Caco-2 (cell line): Measurements from ENCODE around the gene SF3B2. TPM values are rescaled to one million over a fixed set of nuclear protein-coding genes. Genes with fewer than 3 reads are reported as not detected.

Experiments
- BruUV-seq: library from RNA; stranded (reverse); fragments of 400-500 nt; replicated peaks from 2 replicates; lab custom pipeline; 2021; lab: Mats Ljungman, UMichigan
- CTCF ChIA-PET: fragments of 300-600 bp; sonication (Branson Sonifier 250); formaldehyde crosslinking; loops from one replicate; lab custom pipeline; 2022; ENCODE audit warnings: antibody characterized with exemption; lab: Charles Lee
- POLR2A ChIA-PET: fragments of 300-600 bp; sonication (Branson Sonifier 250); formaldehyde crosslinking; loops from one replicate; lab custom pipeline; 2022; ENCODE audit warnings: antibody characterized with exemption; lab: Charles Lee
- DNase-seq, 2 experiments: peaks; one replicate each; pipeline versions ENCODE4 v3.0.0 to v3.0.0-alpha.2; 2020 to 2022
- H3K27me3 ChIP-seq: replicated peaks from 2 replicates; pipeline ENCODE4 v1.6.0; 2011; ENCODE audit warnings: low read length; ENCODE audit not compliant: control insufficient read depth, insufficient read depth
- H3K36me3 ChIP-seq: 2 replicates; pipeline ENCODE4 v1.5.1; 2011; ENCODE audit warnings: low read length; ENCODE audit not compliant: control insufficient read depth, insufficient read depth
- H3K4me1 ChIP-seq: fragments of 250-450 bp; sonication (Bioruptor Pico); 2 replicates; pipeline ENCODE4 v1.5.1; 2020; ENCODE audit warnings: mild to moderate bottlenecking
- H3K4me3 ChIP-seq: 2 replicates; pipeline ENCODE4 v1.5.1; 2011; ENCODE audit warnings: low read depth, mild to moderate bottlenecking, control low read depth, low read length
- H3K9me3 ChIP-seq: fragments of 250-450 bp; sonication (Bioruptor Pico); 2 replicates; pipeline ENCODE4 v1.5.1; 2020; ENCODE audit warnings: mild to moderate bottlenecking, moderate library complexity
- H3K27ac Mint-ChIP-seq: one replicate; pipeline ENCODE4 v1.8.0; 2022; ENCODE audit warnings: mixed read lengths; ENCODE audit not compliant: unreplicated experiment
- H3K27me3 Mint-ChIP-seq: one replicate; pipeline ENCODE4 v1.8.0; 2022; ENCODE audit warnings: mixed read lengths; ENCODE audit not compliant: insufficient read depth, unreplicated experiment
- H3K36me3 Mint-ChIP-seq: one replicate; pipeline ENCODE4 v1.8.0; 2022; ENCODE audit warnings: mild to moderate bottlenecking, mixed read lengths; ENCODE audit not compliant: insufficient read depth, unreplicated experiment
- H3K4me1 Mint-ChIP-seq: one replicate; pipeline ENCODE4 v1.8.0; 2022; ENCODE audit warnings: low read depth, mixed read lengths; ENCODE audit not compliant: unreplicated experiment
- H3K4me3 Mint-ChIP-seq: one replicate; pipeline ENCODE4 v1.8.0; 2022; ENCODE audit warnings: mild to moderate bottlenecking, moderate library complexity, mixed read lengths; ENCODE audit not compliant: unreplicated experiment
- H3K9me3 Mint-ChIP-seq: one replicate; pipeline ENCODE4 v1.8.0; 2022; ENCODE audit warnings: mixed read lengths; ENCODE audit not compliant: unreplicated experiment
- intact Hi-C: fragments of 100-400 bp; cut with micrococcal nuclease; formaldehyde crosslinking; loops from one replicate; pipeline ENCODE4 v1.10.0; 2022; ENCODE audit not compliant: unreplicated experiment
- total RNA-seq: library from RNA; stranded (reverse); gene quantifications from 2 replicates; pipeline ENCODE4 v1.2.3, GENCODE V29; 2022
- TF ChIP-seq, protein P1 (sequence below), 2 experiments: fragments of 200-600 bp in 1 of 2; IDR thresholded peaks; 1 replicate in 1 of 2; 2 replicates in 1 of 2; pipeline versions ENCODE4 v1.5.1 to v1.8.0; 2011 to 2022; ENCODE audit warnings: antibody characterized with exemption in 1 of 2, control low read depth in 1 of 2, inconsistent platforms in 1 of 2, low read depth in 1 of 2, low read length in 1 of 2, mild to moderate bottlenecking in 1 of 2, moderate library complexity in 1 of 2; ENCODE audit not compliant: insufficient read depth in 1 of 2, severe bottlenecking in 1 of 2, unreplicated experiment in 1 of 2

Gene SF3B2
- total RNA-seq, 1 experiment from 2014 or later = 224 TPM

DNA sequence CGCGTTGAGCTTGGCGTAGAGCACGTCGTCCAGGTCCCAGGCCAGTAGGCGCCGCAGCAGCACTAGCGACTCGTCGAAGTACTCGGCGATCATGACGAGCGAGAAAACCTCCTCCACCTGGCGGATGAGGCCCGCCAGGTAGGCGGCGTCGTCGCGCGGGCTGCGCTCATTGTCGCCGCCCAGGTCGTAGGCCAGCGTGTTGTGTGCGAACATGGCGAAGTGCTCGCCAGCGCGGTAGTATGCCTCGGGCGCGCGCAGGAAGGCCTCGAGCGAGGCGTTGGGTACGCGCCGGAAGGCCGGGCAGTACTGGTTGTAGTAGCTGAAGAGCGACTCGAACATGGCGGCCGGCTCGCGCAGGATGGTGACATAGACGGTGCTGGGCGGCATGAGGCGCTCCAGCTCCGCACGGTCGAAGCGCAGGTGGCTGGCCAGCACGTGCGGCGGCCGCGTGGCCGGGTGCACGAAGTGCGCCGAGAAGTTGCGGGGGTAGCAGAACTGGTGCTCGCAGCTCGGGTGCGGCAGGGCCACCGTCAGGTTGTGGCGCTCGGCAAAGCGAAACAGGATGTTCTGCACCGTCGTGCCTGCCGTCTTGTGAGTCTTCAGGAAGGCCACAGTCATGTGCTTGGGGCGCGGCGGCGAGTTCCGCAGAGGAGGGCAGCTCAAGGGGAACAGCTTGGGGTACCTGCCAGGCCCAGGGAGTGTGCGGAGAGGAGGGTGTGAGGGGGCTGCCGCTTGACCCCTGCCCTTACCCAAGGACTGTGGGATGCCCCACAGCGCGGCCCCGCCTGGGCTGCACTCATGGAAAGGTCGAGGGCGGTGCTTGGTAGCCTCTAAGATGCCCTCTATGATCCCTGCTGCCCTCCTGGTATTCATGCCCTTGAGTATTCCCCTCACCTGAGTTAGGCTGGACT, 8.9 kb upstream of the SF3B2 start:
- Mint-ChIP-seq H3K36me3 (no peaks in the 10 kb centered on the region), H3K4me3 (no peak overlapping the region), H3K9me3 (no peaks in the 10 kb centered on the region), H3K4me1 (no peaks in the 10 kb centered on the region), H3K27me3 (no peaks in the 10 kb centered on the region), H3K27ac (no peak overlapping the region)
- no peak for DNase-seq
- ChIA-PET POLR2A (no interaction called here), CTCF (no interaction called here)
- Histone ChIP-seq H3K36me3 (no peaks in the 10 kb centered on the region), H3K27me3 (no peaks in the 10 kb centered on the region), H3K4me1 (0 out of 2 replicates have a peak, but pooled peaks cover 4% of the 10 kb centered on the region), H3K4me3 (no peak overlapping the region), H3K9me3 (no peaks in the 10 kb centered on the region)
- intact Hi-C loops = no loop called here
- no TSS peak for BruUV-seq
- TF ChIP-seq, protein P1, sequence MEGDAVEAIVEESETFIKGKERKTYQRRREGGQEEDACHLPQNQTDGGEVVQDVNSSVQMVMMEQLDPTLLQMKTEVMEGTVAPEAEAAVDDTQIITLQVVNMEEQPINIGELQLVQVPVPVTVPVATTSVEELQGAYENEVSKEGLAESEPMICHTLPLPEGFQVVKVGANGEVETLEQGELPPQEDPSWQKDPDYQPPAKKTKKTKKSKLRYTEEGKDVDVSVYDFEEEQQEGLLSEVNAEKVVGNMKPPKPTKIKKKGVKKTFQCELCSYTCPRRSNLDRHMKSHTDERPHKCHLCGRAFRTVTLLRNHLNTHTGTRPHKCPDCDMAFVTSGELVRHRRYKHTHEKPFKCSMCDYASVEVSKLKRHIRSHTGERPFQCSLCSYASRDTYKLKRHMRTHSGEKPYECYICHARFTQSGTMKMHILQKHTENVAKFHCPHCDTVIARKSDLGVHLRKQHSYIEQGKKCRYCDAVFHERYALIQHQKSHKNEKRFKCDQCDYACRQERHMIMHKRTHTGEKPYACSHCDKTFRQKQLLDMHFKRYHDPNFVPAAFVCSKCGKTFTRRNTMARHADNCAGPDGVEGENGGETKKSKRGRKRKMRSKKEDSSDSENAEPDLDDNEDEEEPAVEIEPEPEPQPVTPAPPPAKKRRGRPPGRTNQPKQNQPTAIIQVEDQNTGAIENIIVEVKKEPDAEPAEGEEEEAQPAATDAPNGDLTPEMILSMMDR (IDR thresholded peaks at IDR 0.05; ENCODE audit: insufficient read depth in 1 of 2, low read depth in 1 of 2, low read length in 1 of 2, severe bottlenecking in 1 of 2, unreplicated experiment in 1 of 2) = no peak

DNA sequence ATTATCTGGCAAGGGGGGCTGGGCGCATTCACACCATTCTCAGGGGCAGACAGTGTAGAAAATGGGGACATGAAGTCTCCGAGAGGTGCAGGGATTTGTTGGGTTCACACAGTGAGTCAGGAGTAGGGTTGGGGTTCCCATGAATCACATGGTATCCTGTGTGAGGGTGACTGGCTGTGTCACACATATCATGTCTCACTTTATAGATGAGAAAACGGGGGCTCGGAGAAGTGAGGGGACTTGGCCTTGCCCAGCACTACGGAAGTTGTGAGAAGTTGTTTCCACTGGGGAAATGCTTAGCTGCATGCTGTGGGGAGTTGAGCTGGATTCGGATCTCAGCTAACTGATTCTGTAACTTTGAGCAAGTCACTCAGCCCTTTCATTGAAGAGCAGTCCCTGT, 7.4 kb upstream of the SF3B2 start:
- no peaks in the 10 kb centered on the region for H3K4me1 Mint-ChIP-seq
- ChIA-PET POLR2A (no interaction called here), CTCF (interaction anchor here (0.6 to 1.7 kb wide), 9 partner anchors 13 to 157 kb away, joined by 3 to 8 read pairs (median 5); partner anchors contain the start of genes CCDC85B and FIBP)
- no peaks in the 10 kb centered on the region for H3K36me3 Mint-ChIP-seq
- Histone ChIP-seq H3K4me1 (0 out of 2 replicates have a peak, but pooled peaks cover 4% of the 10 kb centered on the region), H3K27me3 (no peaks in the 10 kb centered on the region), H3K4me3 (no peak overlapping the region), H3K9me3 (no peaks in the 10 kb centered on the region), H3K36me3 (no peaks in the 10 kb centered on the region)
- no peaks in the 10 kb centered on the region for H3K9me3 Mint-ChIP-seq
- H3K4me3 Mint-ChIP-seq = peak overlapping the region; percentile 12
- H3K27ac Mint-ChIP-seq = no peak overlapping the region
- H3K27me3 Mint-ChIP-seq = no peaks in the 10 kb centered on the region
- BruUV-seq = no TSS peak
- DNase-seq = no peak
- intact Hi-C loops = no loop called here
- TF ChIP-seq, protein P1 (IDR thresholded peaks at IDR 0.05; ENCODE audit: insufficient read depth in 1 of 2, low read depth in 1 of 2, low read length in 1 of 2, severe bottlenecking in 1 of 2, unreplicated experiment in 1 of 2) = no peak

DNA sequence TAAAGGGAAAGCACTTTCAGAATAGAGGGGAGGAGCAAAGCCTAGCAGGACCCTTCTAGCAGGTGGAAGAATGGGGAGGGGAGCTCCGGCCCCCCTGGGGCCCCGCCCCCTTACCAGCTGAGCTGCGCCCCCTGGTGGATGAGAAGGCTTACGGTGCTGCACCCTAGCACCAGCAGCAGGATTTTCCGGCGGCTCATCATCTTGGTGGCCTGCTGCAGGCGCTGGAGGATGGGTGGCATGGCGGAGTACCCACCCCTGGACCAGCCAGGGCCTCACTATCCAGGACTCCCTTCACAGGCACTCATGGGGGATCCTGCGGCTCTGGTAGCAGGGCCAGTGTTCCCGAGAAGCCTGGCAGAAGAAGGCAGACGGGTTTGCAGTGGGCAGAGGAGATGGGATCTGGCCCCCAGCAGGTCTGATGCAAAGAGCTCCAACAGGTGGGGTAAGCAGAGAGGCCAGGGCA, 7.0 kb upstream of the SF3B2 start:
- Mint-ChIP-seq H3K36me3 (no peaks in the 10 kb centered on the region), H3K27me3 (no peaks in the 10 kb centered on the region), H3K27ac (no peak overlapping the region), H3K4me3 (peak overlapping the region; percentile 12), H3K4me1 (no peaks in the 10 kb centered on the region), H3K9me3 (no peaks in the 10 kb centered on the region)
- Histone ChIP-seq H3K9me3 (no peaks in the 10 kb centered on the region), H3K4me1 (0 out of 2 replicates have a peak, but pooled peaks cover 4% of the 10 kb centered on the region), H3K27me3 (no peaks in the 10 kb centered on the region), H3K4me3 (no peak overlapping the region), H3K36me3 (no peaks in the 10 kb centered on the region)
- intact Hi-C loops = no loop called here
- ChIA-PET CTCF (interaction anchor here (0.6 to 1.7 kb wide), 11 partner anchors 13 to 155 kb away, joined by 3 to 8 read pairs (median 3); partner anchors contain the start of gene CCDC85B), POLR2A (no interaction called here)
- no TSS peak for BruUV-seq
- TF ChIP-seq, protein P1 (IDR thresholded peaks at IDR 0.05; ENCODE audit: insufficient read depth in 1 of 2, low read depth in 1 of 2, low read length in 1 of 2, severe bottlenecking in 1 of 2, unreplicated experiment in 1 of 2) = peak; percentile 93 to 96
- peak; percentile 75 to 87 for DNase-seq
